ENCODE results near the gene RALGAPB. TPM values are rescaled to one million over a fixed set of nuclear protein-coding genes. Genes with fewer than 3 reads are reported as not detected.

Gene RALGAPB
- polyA plus RNA-seq, 1 of the 3 experiments (the other 2 are of a cell fraction) = 10.8 TPM

- H2AFZ ChIP-seq (ENCODE audit: low read depth) = no peak overlapping the region
- no peak overlapping the region for H3K4me2 ChIP-seq
- H3K4me1 ChIP-seq (ENCODE audit: control insufficient read depth in 1 of 2, insufficient read depth in 2 of 2, low read depth in 1 of 2, low read length in 1 of 2) = peaks cover 2 to 8% of the 10 kb centered on the region in 2 experiments; a peak in 1 of 4 replicates
- H3K27me3 ChIP-seq (ENCODE audit: insufficient read depth) = no peaks in the 10 kb centered on the region
- H3K9me3 ChIP-seq = no peaks in the 10 kb centered on the region
- TF ChIP-seq GATA2 (CRISPR knock-in tag; IDR thresholded peaks at IDR 0.05) = no peak
- TF ChIP-seq TCF12 (IDR thresholded peaks at IDR 0.05) = no peak
- no peak for TF ChIP-seq RAD21 (IDR thresholded peaks at IDR 0.05; ENCODE audit: low read length)
- no peak for TF ChIP-seq YY1 (IDR thresholded peaks at IDR 0.05; ENCODE audit: low read depth)
- no peak for TF ChIP-seq POLR2AphosphoS5 (IDR thresholded peaks at IDR 0.05; ENCODE audit: low read depth, low read length)
- TF ChIP-seq, protein P1, sequence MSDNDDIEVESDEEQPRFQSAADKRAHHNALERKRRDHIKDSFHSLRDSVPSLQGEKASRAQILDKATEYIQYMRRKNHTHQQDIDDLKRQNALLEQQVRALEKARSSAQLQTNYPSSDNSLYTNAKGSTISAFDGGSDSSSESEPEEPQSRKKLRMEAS (IDR thresholded peaks at IDR 0.05; ENCODE audit: low read depth) = no peak
- no peak for TF ChIP-seq FOXJ3 (CRISPR knock-in tag; IDR thresholded peaks at IDR 0.05)
- no peaks in the 10 kb centered on the region for H4K20me1 ChIP-seq (ENCODE audit: insufficient read depth)
- H3F3A ChIP-seq (replicated peaks; ENCODE audit: insufficient read depth) = peaks cover 16% of the 10 kb centered on the region
- WGBS (ENCODE audit: low lambda C conversion rate) = 85% methylated on average over 13 of the region's 13 CpGs
- ChIA-PET POLR2A (no interaction called here), CTCF (interaction anchor here (2.2 to 4.8 kb wide), 2 partner anchors 8 to 20 kb away, joined by 7 to 22 read pairs; partner anchors contain the start of gene SNHG17)
- no peak overlapping the region for H3K27ac ChIP-seq (ENCODE audit: low read depth in 2 of 2, low read length in 1 of 2)
- peaks cover 0 to 12% of the 10 kb centered on the region in 2 experiments for H3K36me3 ChIP-seq (replicated peaks in 1 of 2; ENCODE audit: control insufficient read depth in 1 of 2, insufficient read depth in 2 of 2, low read length in 1 of 2)
- no peak for DNase-seq
- no peak overlapping the region for H3K4me3 ChIP-seq (ENCODE audit: low read depth in 2 of 2, low read length in 1 of 2)
- H3K9ac ChIP-seq = no peak overlapping the region
- no peaks in the 10 kb centered on the region for H3K79me2 ChIP-seq (ENCODE audit: insufficient read depth)
- H3K9me2 ChIP-seq = no peaks in the 10 kb centered on the region
Measured at GRCh38 chr20:38454556-38455473, 17.8 kb upstream of the RALGAPB start.

DNA sequence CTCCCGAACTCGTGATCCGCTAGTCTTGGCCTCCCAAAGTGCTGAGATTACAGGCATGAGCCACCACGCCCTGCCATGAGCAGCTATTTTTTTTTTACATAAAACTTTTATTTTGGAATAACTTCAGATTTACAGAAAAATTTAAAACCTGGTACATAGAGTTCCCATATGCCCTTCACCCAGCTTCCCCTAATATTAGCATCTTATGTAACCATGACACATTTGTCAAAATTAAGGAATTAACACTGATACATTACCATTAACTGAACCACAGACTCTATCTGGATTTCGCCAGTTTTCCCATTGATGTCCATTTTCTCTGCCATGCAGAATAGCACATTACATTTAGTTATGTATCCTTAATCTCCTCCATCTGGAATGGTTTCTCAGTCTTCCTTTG lies 14.3 kb upstream of the RALGAPB start:
- Histone ChIP-seq H4K20me1 (ENCODE audit: insufficient read depth) (no peaks in the 10 kb centered on the region), H3K36me3 (replicated peaks in 1 of 2; ENCODE audit: control insufficient read depth in 1 of 2, insufficient read depth in 2 of 2, low read length in 1 of 2) (no peaks in the 10 kb centered on the region), H3F3A (replicated peaks; ENCODE audit: insufficient read depth) (peaks cover 4% of the 10 kb centered on the region), H3K4me1 (ENCODE audit: control insufficient read depth in 1 of 2, insufficient read depth in 2 of 2, low read depth in 1 of 2, low read length in 1 of 2) (peaks cover 3 to 8% of the 10 kb centered on the region in 2 experiments; a peak in 1 of 4 replicates), H3K27me3 (ENCODE audit: insufficient read depth) (no peaks in the 10 kb centered on the region), H3K9me2 (no peaks in the 10 kb centered on the region), H2AFZ (ENCODE audit: low read depth) (no peak overlapping the region), H3K27ac (ENCODE audit: low read depth in 2 of 2, low read length in 1 of 2) (no peak overlapping the region), H3K9ac (no peak overlapping the region), H3K4me3 (ENCODE audit: low read depth in 2 of 2, low read length in 1 of 2) (no peak overlapping the region), H3K4me2 (no peak overlapping the region), H3K79me2 (ENCODE audit: insufficient read depth) (no peaks in the 10 kb centered on the region), H3K9me3 (no peaks in the 10 kb centered on the region)
- no peak for DNase-seq
- CTCF ChIA-PET = interaction anchor here (1.4 to 2.0 kb wide), 4 partner anchors 9 to 176 kb away, joined by 3 to 12 read pairs (median 5); partner anchors contain the start of gene RALGAPB
- WGBS (ENCODE audit: low lambda C conversion rate) = 91% methylated on average over 5 of the region's 5 CpGs
- POLR2A ChIA-PET = interaction anchor here (1.3 kb wide), 1 partner anchor 12 kb away, joined by 5 read pairs; no protein-coding TSS in a partner anchor
- no peak for TF ChIP-seq ZBTB33 (IDR thresholded peaks at IDR 0.05; ENCODE audit: borderline replicate concordance, low read depth)
- no peak for TF ChIP-seq TEAD4 (IDR thresholded peaks at IDR 0.05; ENCODE audit: borderline replicate concordance, insufficient read depth)
- TF ChIP-seq RXRA (IDR thresholded peaks at IDR 0.05; ENCODE audit: borderline replicate concordance, low read depth) = no peak
- TF ChIP-seq REST (IDR thresholded peaks at IDR 0.05; ENCODE audit: low read depth, low read length) = no peak
- TF ChIP-seq SMC3 (IDR thresholded peaks at IDR 0.05; ENCODE audit: low read depth, low read length) = no peak
- TF ChIP-seq TAF1 (IDR thresholded peaks at IDR 0.05; ENCODE audit: borderline replicate concordance, low read depth, low read length) = no peak
- no peak for TF ChIP-seq NRF1 (IDR thresholded peaks at IDR 0.05; ENCODE audit: low read depth, low read length)
- no peak for TF ChIP-seq YY1 (IDR thresholded peaks at IDR 0.05; ENCODE audit: low read depth)
- TF ChIP-seq, protein P2, sequence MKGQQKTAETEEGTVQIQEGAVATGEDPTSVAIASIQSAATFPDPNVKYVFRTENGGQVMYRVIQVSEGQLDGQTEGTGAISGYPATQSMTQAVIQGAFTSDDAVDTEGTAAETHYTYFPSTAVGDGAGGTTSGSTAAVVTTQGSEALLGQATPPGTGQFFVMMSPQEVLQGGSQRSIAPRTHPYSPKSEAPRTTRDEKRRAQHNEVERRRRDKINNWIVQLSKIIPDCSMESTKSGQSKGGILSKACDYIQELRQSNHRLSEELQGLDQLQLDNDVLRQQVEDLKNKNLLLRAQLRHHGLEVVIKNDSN (IDR thresholded peaks at IDR 0.05; ENCODE audit: borderline replicate concordance, low read depth) = no peak
- TF ChIP-seq, protein P3, sequence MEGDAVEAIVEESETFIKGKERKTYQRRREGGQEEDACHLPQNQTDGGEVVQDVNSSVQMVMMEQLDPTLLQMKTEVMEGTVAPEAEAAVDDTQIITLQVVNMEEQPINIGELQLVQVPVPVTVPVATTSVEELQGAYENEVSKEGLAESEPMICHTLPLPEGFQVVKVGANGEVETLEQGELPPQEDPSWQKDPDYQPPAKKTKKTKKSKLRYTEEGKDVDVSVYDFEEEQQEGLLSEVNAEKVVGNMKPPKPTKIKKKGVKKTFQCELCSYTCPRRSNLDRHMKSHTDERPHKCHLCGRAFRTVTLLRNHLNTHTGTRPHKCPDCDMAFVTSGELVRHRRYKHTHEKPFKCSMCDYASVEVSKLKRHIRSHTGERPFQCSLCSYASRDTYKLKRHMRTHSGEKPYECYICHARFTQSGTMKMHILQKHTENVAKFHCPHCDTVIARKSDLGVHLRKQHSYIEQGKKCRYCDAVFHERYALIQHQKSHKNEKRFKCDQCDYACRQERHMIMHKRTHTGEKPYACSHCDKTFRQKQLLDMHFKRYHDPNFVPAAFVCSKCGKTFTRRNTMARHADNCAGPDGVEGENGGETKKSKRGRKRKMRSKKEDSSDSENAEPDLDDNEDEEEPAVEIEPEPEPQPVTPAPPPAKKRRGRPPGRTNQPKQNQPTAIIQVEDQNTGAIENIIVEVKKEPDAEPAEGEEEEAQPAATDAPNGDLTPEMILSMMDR (IDR thresholded peaks at IDR 0.05) = no peak

Measured in SK-N-SH (cell line).